HG02852 (cell line): Measurements from ENCODE around the gene CYP2A6.
"Not testable (repeated sequence)": the region's sequence is repeated elsewhere in the genome, so short reads cannot be mapped to it uniquely, and the experiment has no call there.

ENCODE experiments used
- ATAC-seq: cut with Tn5 transposase; IDR thresholded peaks from one replicate; pipeline ENCODE4 v1.9.1; 2021; ENCODE audit warnings: mild to moderate bottlenecking, moderate library complexity; ENCODE audit not compliant: unreplicated experiment

CYP2A6 gene

DNA sequence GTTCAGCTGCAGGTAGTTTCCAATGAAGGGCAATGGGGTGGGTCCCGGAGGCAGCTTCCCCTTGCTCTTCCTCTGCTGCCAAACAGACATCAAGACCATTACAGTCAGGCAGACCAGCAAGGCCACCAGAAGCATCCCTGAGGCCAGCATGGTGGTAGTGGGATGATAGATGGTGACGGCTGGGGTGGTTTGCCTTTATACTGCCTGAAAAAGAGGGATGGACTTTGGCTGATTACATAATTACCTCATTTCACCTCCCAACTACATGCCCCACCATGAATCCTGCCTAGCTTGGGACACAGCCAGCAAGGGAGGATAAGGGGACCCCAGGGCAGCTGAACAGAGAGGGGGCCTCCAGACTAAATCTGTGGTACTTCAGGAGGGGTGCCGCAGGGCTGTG, at the start of gene CYP2A6:
Gene CYP2A6, minus strand, starts transcription at position 171 of the 400 bp plus-strand sequence. Its CDS starts 21 bp downstream, at position 150.
- ATAC-seq: not testable (repeated sequence)

DNA sequence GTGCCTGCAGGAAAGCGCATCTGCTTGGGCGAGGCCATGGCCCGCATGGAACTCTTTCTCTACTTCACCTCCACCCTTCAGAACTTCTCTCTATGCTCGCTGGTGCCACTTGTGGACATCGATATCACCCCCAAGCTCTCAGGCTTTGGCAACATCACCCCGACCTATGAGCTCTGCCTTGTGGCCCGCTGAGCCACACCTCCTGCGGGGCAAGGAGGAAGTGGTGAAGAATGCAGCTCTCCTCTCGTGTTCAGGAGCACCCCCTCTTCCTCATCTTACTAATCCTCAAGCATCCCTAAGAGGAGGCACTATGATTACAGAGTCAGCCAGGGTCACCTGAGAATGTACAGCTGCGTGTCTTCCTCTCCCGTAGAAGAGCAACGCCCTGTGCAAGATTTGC, 49.7 kb upstream of the CYP2A6 start:
- not testable (repeated sequence) for ATAC-seq

- not testable (repeated sequence) for ATAC-seq
These were observed 46.9 kb upstream of the CYP2A6 start for GRCh38 chr19:40896843-40897789.

- no peak for ATAC-seq
These were observed 46.2 kb upstream of the CYP2A6 start for GRCh38 chr19:40896418-40896796.

DNA sequence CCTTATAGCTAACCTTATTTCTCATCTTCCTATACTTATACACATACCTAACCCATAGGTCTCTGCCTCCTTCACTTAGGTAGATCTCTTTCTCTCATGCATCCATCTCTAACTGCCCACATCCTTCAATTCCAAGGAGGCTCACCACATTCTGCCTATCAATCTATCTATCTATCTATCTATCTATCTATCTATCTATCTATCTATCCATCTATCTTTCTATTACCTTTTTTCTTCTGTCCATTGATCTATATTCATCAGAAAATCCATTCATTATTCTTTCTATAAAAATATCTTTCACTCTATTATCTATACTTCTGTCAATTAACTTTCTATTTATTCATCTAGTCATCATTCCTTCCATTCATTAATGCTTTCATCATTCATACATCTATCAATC, 42.9 kb upstream of the CYP2A6 start:
- no peak for ATAC-seq

DNA sequence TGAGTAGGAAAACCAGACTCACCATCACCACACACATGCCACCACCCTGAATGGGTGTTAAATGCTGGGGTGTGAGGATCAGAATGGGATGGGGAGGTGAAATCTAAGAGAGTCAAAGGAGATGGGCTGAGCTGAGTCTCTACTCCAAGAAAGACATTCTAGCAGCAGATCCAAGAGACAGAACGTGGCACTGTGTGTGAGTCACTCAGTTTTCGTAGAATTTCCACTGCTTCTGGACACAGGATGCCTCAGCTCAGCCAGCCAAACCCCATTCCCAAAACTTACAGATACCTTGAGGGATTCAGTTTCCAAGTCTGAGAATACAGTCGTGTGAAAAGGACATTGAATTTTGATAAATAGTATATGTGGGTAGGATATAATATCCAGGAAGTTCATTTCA, 39.1 kb upstream of the CYP2A6 start:
- ATAC-seq: no peak

DNA sequence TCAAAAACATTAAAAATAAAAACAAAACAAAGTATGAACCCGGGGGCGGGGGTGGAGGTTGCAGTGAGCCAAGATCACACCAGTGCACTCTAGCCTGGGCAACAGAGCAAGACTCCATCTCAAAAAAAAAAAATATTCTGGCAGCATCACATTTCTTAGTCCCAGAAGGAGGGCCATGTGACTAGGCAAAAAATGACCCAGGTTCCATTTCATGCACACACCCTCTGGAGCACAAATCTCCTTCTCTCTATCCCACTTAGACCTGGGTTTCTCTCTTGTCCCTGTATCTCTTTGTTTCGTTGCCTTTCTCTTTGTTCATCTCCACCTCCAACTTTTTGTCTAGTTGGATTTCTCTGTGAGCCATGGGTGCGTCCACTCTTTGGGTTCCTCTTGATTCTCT, 37.9 kb upstream of the CYP2A6 start:
- ATAC-seq: no peak

DNA sequence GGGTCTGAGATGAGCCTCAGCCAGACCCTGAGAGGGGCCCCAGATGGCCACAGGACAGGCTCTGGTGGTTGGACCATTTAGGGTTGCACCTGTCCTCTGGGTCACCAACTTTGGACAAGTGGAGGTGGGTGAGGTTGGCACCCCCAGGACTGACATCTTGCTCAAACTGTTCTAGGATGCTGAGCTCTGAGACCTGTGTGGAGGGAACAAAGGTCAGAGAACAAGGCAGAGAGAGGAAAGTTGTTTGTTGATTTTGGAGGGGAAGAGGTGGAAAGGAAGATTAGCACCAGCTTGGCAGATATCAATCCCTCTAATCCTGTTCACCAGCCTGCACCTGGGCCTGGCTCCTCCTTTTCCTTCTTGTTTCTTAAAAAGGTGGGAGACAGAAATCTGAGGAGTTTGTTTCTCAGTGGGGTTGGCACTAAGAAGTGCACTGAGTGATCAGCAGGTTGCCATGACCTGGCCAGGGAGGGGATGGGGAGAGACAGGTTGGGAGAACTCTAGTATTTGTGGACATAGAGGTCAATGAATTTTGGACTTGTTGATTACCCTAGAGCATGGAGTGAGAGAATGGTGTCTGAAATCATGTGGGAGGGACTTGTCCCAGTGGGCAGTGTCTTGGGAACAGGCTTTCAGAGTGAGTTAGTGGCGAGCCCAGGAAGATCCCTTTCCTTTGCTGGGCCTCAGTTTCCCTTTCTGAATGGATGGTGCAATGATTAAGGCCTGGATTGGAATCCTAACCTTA, 34.1 kb upstream of the CYP2A6 start:
- ATAC-seq: not testable (repeated sequence)

DNA sequence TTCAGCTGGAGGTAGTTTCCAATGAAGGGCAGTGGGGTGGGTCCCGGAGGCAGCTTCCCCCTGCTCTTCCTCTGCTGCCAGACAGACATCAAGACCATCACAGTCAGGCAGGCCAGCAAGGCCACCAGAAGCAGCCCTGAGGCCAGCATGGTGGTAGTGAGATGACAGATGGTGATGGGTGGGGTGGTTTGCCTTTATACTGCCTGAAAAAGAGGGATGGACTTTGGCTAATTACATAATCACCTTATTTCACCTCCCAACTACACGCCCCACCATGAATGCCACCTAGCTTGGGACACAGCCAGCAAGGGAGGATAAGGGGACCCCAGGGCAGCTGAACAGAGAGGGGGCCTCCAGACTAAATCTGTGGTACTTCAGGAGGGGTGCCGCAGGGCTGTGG, 31.8 kb upstream of the CYP2A6 start, which contains the start of gene CYP2A7:
Gene CYP2A7, minus strand, starts transcription at position 170 of the 400 bp plus-strand sequence. Its CDS starts 21 bp downstream, at position 149.
- not testable (repeated sequence) for ATAC-seq

- not testable (repeated sequence) for ATAC-seq
These were observed 29.1 kb upstream of the CYP2A6 start for GRCh38 chr19:40879349-40879748.

DNA sequence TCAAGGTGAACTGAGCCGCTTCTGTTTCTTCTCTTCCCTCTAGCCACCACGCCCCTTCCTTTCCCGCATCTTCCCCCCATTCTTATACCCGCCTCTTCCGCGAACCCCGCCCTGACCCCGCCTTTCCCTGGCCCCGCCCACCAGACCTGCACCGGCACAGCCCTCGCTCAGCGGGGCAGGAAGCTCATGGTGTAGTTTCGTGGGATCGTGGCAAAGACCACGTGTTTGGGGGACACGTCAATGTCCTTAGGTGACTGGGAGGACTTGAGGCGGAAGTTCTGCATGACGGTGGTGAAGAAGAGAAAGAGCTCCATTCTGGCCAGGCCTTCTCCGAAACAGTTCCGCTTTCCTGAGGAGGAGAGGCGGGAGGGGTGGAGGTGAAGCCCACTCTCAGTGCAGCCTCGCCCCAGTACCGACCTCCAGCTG, 25.3 kb upstream of the CYP2A6 start:
- ATAC-seq: not testable (repeated sequence)

- ATAC-seq: not testable (repeated sequence)
These were observed 24.6 kb upstream of the CYP2A6 start for GRCh38 chr19:40874874-40875273.

- ATAC-seq: not testable (repeated sequence)
These were observed 23.6 kb upstream of the CYP2A6 start for GRCh38 chr19:40873873-40874272.

GRCh38 chr19:40872209-40872608, 22.0 kb upstream of the CYP2A6 start:
- no peak for ATAC-seq

GRCh38 chr19:40867701-40868100, 17.5 kb upstream of the CYP2A6 start:
- ATAC-seq: no peak

- not testable (repeated sequence) for ATAC-seq
These were observed 14.7 kb upstream of the CYP2A6 start for GRCh38 chr19:40864739-40865496.

- ATAC-seq: no peak
These were observed 12.5 kb upstream of the CYP2A6 start for GRCh38 chr19:40862785-40863184.

DNA sequence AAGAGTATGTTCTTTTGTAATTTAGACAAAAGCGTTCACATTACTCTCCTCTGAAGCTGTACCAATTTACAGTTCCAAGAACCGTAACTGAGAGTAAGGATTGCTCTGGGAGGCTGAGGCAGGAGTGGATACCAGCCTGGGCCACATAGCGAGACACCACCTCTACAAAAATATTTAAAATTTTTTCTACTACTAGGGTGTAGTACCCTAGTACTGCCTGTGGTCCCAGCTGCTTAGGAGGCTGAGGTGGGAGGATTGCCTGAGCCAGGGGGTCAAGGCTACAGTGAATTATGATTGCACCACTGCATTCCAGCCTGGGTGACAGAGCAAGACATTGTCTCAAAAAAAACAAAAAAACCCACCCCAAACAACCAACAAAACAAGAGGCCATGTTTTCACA, 12.1 kb upstream of the CYP2A6 start:
- ATAC-seq: no peak

DNA sequence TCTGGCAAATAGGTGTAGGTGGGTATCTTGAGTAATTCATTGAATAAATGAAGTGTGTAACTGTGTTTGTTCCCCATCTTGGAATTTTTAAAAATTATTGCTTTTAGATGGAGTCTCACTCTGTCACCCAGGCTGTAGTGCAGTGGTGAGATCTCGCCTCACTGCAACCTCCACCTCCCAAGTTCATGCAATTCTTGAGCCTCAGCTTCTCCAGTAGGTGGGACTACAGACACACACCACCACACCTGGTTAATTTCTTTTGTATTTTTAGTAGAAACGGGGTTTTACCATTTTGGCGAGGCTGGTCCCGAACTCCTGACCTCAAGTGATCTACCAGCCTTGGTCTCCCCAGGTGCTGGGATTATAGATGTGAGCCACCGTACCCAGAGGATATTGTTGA, 7.9 kb upstream of the CYP2A6 start:
- ATAC-seq: no peak

GRCh38 chr19:40852467-40853152, 2.4 kb upstream of the CYP2A6 start:
- not testable (repeated sequence) for ATAC-seq
